GM06990 (cell line): Measurements from ENCODE around the gene ENC1.

Experiments
- DNase-seq: peaks from one replicate; pipeline ENCODE4 v3.0.0-alpha.2; 2011; ENCODE audit not compliant: insufficient read length; ENCODE audit errors: extremely low read depth
- H3K27me3 ChIP-seq: replicated peaks from 2 replicates; pipeline ENCODE4 v1.6.0; 2011; ENCODE audit warnings: low read length; ENCODE audit not compliant: control insufficient read depth, insufficient read depth
- H3K36me3 ChIP-seq: 2 replicates; pipeline ENCODE4 v1.5.1; 2011; ENCODE audit warnings: low read length; ENCODE audit not compliant: control insufficient read depth, insufficient read depth
- H3K4me3 ChIP-seq: replicated peaks from 2 replicates; pipeline ENCODE4 v1.5.1; 2011; ENCODE audit warnings: low read depth, mild to moderate bottlenecking, control low read depth, low read length
- CTCF ChIP-seq: IDR thresholded peaks from 2 replicates; pipeline ENCODE4 v1.5.1; 2011; ENCODE audit warnings: low read length, control low read depth, mild to moderate bottlenecking, inconsistent platforms; ENCODE audit not compliant: insufficient read depth, poor library complexity, severe bottlenecking

ENC1 gene

GRCh38 chr5:74603376-74603775 is 37.2 kb downstream of the ENC1 start:
- no peak overlapping the region for H3K4me3 ChIP-seq
- no peak for TF ChIP-seq CTCF
- DNase-seq, result no peak
- H3K27me3 ChIP-seq, result no peaks in the 10 kb centered on the region; the same call in 1 of the 2 replicates
- no peaks in the 10 kb centered on the region for H3K36me3 ChIP-seq

GRCh38 chr5:74599148-74599547 is 41.4 kb downstream of the ENC1 start:
- H3K4me3 ChIP-seq, result no peak overlapping the region
- no peaks in the 10 kb centered on the region; the same call in none of the 2 replicates for H3K27me3 ChIP-seq
- no peak for DNase-seq
- H3K36me3 ChIP-seq, result no peaks in the 10 kb centered on the region
- TF ChIP-seq CTCF, result no peak

- Histone ChIP-seq H3K36me3 (no peaks in the 10 kb centered on the region), H3K4me3 (no peak overlapping the region), H3K27me3 (no peaks in the 10 kb centered on the region; the same call in none of the 2 replicates)
- TF ChIP-seq CTCF, result no peak
- no peak for DNase-seq
Measured at GRCh38 chr5:74598731-74599130, 41.8 kb downstream of the ENC1 start.

GRCh38 chr5:74596927-74597326 is 43.6 kb downstream of the ENC1 start:
- Histone ChIP-seq H3K4me3 (no peak overlapping the region), H3K27me3 (no peaks in the 10 kb centered on the region; the same call in none of the 2 replicates), H3K36me3 (no peaks in the 10 kb centered on the region)
- DNase-seq, result no peak
- no peak for TF ChIP-seq CTCF

- H3K27me3 ChIP-seq, result no peaks in the 10 kb centered on the region; the same call in none of the 2 replicates
- DNase-seq, result no peak
- TF ChIP-seq CTCF, result no peak
- no peak overlapping the region for H3K4me3 ChIP-seq
- no peaks in the 10 kb centered on the region for H3K36me3 ChIP-seq
Measured at GRCh38 chr5:74595143-74595925, 45.2 kb downstream of the ENC1 start.
